GM23338 (cell line): ENCODE measurements around the gene MYOZ3. TPM values are rescaled to one million over a fixed set of nuclear protein-coding genes. Genes with fewer than 3 reads are reported as not detected.

ENCODE experiments used
- ATAC-seq: fragments of 200-7000 bp; cut with Tn5 transposase; 3 replicates; pipeline ENCODE4 v1.9.1; 2020
- DNase-seq: peaks from one replicate; pipeline ENCODE4 v3.0.0-alpha.2; 2015; ENCODE audit warnings: low spot score
- H2AFZ ChIP-seq: fragments of 200-600 bp; sonication (generic); 2 replicates; pipeline ENCODE4 v1.8.0; 2016; ENCODE audit warnings: antibody characterized with exemption, mild to moderate bottlenecking, moderate library complexity
- H3F3A ChIP-seq: fragments of 200-600 bp; sonication (generic); replicated peaks from 2 replicates; pipeline ENCODE4 v1.8.0; 2017; ENCODE audit warnings: antibody characterized with exemption, mixed run types, low read depth
- H3K27ac ChIP-seq: fragments of 200-600 bp; sonication (generic); 2 replicates; pipeline ENCODE4 v1.6.1; 2016; ENCODE audit warnings: low read depth
- H3K27me3 ChIP-seq: fragments of 200-600 bp; sonication (generic); 2 replicates; pipeline ENCODE4 v1.8.0; 2016; ENCODE audit warnings: mild to moderate bottlenecking, mixed run types, moderate library complexity; ENCODE audit not compliant: insufficient read depth
- H3K36me3 ChIP-seq: fragments of 200-600 bp; sonication (generic); 2 replicates; pipeline ENCODE4 v1.8.0; 2016; ENCODE audit warnings: mild to moderate bottlenecking; ENCODE audit not compliant: insufficient read depth
- H3K4me1 ChIP-seq: fragments of 200-600 bp; sonication (generic); 2 replicates; pipeline ENCODE4 v1.8.0; 2016; ENCODE audit warnings: mild to moderate bottlenecking, moderate library complexity; ENCODE audit not compliant: insufficient read depth
- H3K4me2 ChIP-seq: fragments of 200-600 bp; sonication (generic); 2 replicates; pipeline ENCODE4 v1.7.1; 2017; ENCODE audit warnings: mixed run types
- H3K4me3 ChIP-seq: fragments of 200-600 bp; sonication (generic); 2 replicates; pipeline ENCODE4 v1.6.1; 2016; ENCODE audit warnings: mixed run types
- H3K79me2 ChIP-seq: fragments of 200-600 bp; sonication (generic); replicated peaks from 2 replicates; pipeline ENCODE4 v1.8.0; 2017; ENCODE audit warnings: mild to moderate bottlenecking; ENCODE audit not compliant: insufficient read depth
- H3K9me2 ChIP-seq: fragments of 200-600 bp; sonication (generic); 2 replicates; pipeline ENCODE4 v1.8.0; 2017; ENCODE audit not compliant: insufficient read depth
- H4K20me1 ChIP-seq: fragments of 200-600 bp; sonication (generic); replicated peaks from 2 replicates; pipeline ENCODE4 v1.8.0; 2017; ENCODE audit warnings: mild to moderate bottlenecking; ENCODE audit not compliant: insufficient read depth
- H3K27ac Mint-ChIP-seq: 2 replicates; pipeline ENCODE4 v1.8.0; 2020; ENCODE audit warnings: inconsistent platforms, mild to moderate bottlenecking, moderate library complexity, mixed read lengths
- H3K27me3 Mint-ChIP-seq: 3 replicates; pipeline ENCODE4 v1.8.0; 2022; ENCODE audit warnings: low read depth, mild to moderate bottlenecking, moderate library complexity, mixed read lengths, inconsistent platforms; ENCODE audit not compliant: insufficient read depth, poor library complexity
- H3K36me3 Mint-ChIP-seq: 3 replicates; pipeline ENCODE4 v1.8.0; 2021; ENCODE audit warnings: low read depth, mild to moderate bottlenecking, inconsistent platforms, moderate library complexity, mixed read lengths
- H3K4me1 Mint-ChIP-seq: 3 replicates; pipeline ENCODE4 v1.8.0; 2020; ENCODE audit warnings: mild to moderate bottlenecking, inconsistent platforms, mixed read lengths
- H3K4me3 Mint-ChIP-seq: 3 replicates; pipeline ENCODE4 v1.8.0; 2021; ENCODE audit warnings: moderate library complexity, mild to moderate bottlenecking, inconsistent platforms, mixed read lengths
- H3K9me3 Mint-ChIP-seq: 3 replicates; pipeline ENCODE4 v1.8.0; 2020; ENCODE audit warnings: moderate library complexity, mild to moderate bottlenecking, inconsistent platforms, mixed read lengths
- CREB1 ChIP-seq: fragments of 250-450 bp; sonication (Bioruptor Pico); IDR thresholded peaks from 2 replicates; pipeline ENCODE4 v1.5.0; 2020; ENCODE audit warnings: low read depth, mild to moderate bottlenecking, moderate library complexity
- EZH2 ChIP-seq: fragments of 200-600 bp; sonication (generic); IDR thresholded peaks from one replicate; pipeline ENCODE4 v1.8.0; 2017; ENCODE audit warnings: antibody characterized with exemption, mild to moderate bottlenecking, low read depth; ENCODE audit not compliant: unreplicated experiment
- EZH2phosphoT487 ChIP-seq: fragments of 200-600 bp; sonication (generic); IDR thresholded peaks from one replicate; pipeline ENCODE4 v1.8.1; 2018; ENCODE audit warnings: antibody characterized with exemption; ENCODE audit not compliant: unreplicated experiment
- JUNB ChIP-seq: IDR thresholded peaks from one replicate; pipeline ENCODE4 v1.6.1; 2016; ENCODE audit warnings: antibody characterized with exemption; ENCODE audit not compliant: unreplicated experiment
- REST ChIP-seq: IDR thresholded peaks from one replicate; pipeline ENCODE4 v1.6.1; 2018; ENCODE audit warnings: antibody characterized with exemption; ENCODE audit not compliant: unreplicated experiment
- ZNF114 ChIP-seq: fragments of 250-450 bp; sonication (Bioruptor Pico); IDR thresholded peaks from 2 replicates; pipeline ENCODE4 v1.5.0; 2020; ENCODE audit warnings: mild to moderate bottlenecking, moderate library complexity
- ZNF331 ChIP-seq: fragments of 250-450 bp; sonication (Bioruptor Pico); IDR thresholded peaks from 2 replicates; pipeline ENCODE4 v1.5.0; 2020; ENCODE audit warnings: low read depth, mild to moderate bottlenecking, moderate library complexity
- ZNF462 ChIP-seq: fragments of 250-450 bp; sonication (Bioruptor Pico); IDR thresholded peaks from 2 replicates; pipeline ENCODE4 v1.5.0; 2020; ENCODE audit warnings: mild to moderate bottlenecking, moderate library complexity
- polyA plus RNA-seq: library from polyadenylated mRNA; unstranded; fragments of >200 nt; fragmentation: Nextera tagmentation; extraction: Ambion mirVana; gene quantifications from 2 replicates; pipeline ENCODE4 v1.2.1, GENCODE V29; 2016
- total RNA-seq: library from RNA; depleted of rRNA; stranded (reverse); fragments of >200 nt; shearing (Covaris generic); gene quantifications from 2 replicates; pipeline ENCODE4 v1.2.3, GENCODE V29; 2014

Gene MYOZ3
- total and polyA plus RNA-seq, 2 experiments from 2014 or later: 12.7 to 13.8 TPM

- no peak for TF ChIP-seq REST
Observed at GRCh38 chr5:150632305-150633160, 28.5 kb upstream of the MYOZ3 start (continued).

- Histone ChIP-seq H3F3A (no peaks in the 10 kb centered on the region), H3K4me1 (peaks cover 7% of the 10 kb centered on the region; the same call in 1 of the 2 replicates), H3K27ac (no peak overlapping the region), H3K9me2 (no peaks in the 10 kb centered on the region), H3K27me3 (no peaks in the 10 kb centered on the region), H3K4me3 (no peak overlapping the region), H3K36me3 (no peaks in the 10 kb centered on the region), H3K4me2 (no peak overlapping the region), H4K20me1 (no peaks in the 10 kb centered on the region), H2AFZ (no peak overlapping the region), H3K79me2 (no peaks in the 10 kb centered on the region)
- H3K36me3 Mint-ChIP-seq: no peaks in the 10 kb centered on the region; the same call in 2 of the 3 replicates
- H3K9me3 Mint-ChIP-seq: no peaks in the 10 kb centered on the region
- TF ChIP-seq ZNF114 (CRISPR knock-in tag) (no peak), EZH2phosphoT487 (no peak), ZNF331 (CRISPR knock-in tag) (no peak), JUNB (no peak), ZNF462 (CRISPR knock-in tag) (no peak), REST (no peak), EZH2 (no peak), CREB1 (CRISPR knock-in tag) (no peak)
- H3K4me1 Mint-ChIP-seq: peaks cover 5% of the 10 kb centered on the region; the same call in 2 of the 3 replicates
- H3K4me3 Mint-ChIP-seq: no peak overlapping the region
- DNase-seq (no peak), ATAC-seq (no peak)
- H3K27ac Mint-ChIP-seq: no peak overlapping the region
- peaks cover 15% of the 10 kb centered on the region for H3K27me3 Mint-ChIP-seq
Observed at GRCh38 chr5:150633429-150633828, 27.6 kb upstream of the MYOZ3 start.
